Spleen (tissue), 11 donors: ENCODE measurements around the gene TPK1. TPM values are rescaled to one million over a fixed set of nuclear protein-coding genes. Genes with fewer than 3 reads are reported as not detected.

Source experiments
- DNase-seq: peaks from one replicate; pipeline ENCODE4 v3.0.0-alpha.2; 2020
- H3K27ac ChIP-seq, 8 donors: fragments of 200-600 bp; sonication (generic) in 7 of 8; 1 replicate in 4 of 8; 2 replicates in 4 of 8; pipeline versions ENCODE4 v1.5.0 to v1.8.0; 2016 to 2021; ENCODE audit warnings: inconsistent platforms in 4 of 8, mild to moderate bottlenecking in 4 of 8, moderate library complexity in 1 of 8
- H3K27me3 ChIP-seq, 7 donors: fragments of 200-600 bp; sonication (generic) in 6 of 7; replicated peaks in 1 of 7; 1 replicate in 4 of 7; 2 replicates in 3 of 7; pipeline versions ENCODE4 v1.5.0 to v1.8.0; 2016 to 2021; ENCODE audit warnings: inconsistent platforms in 3 of 7, mild to moderate bottlenecking in 1 of 7
- H3K36me3 ChIP-seq, 6 donors: fragments of 200-600 bp; sonication (generic) in 5 of 6; 1 replicate in 4 of 6; 2 replicates in 2 of 6; pipeline versions ENCODE4 v1.5.0 to v1.8.0; 2016 to 2021; ENCODE audit warnings: inconsistent platforms in 2 of 6
- H3K4me1 ChIP-seq, 6 donors: fragments of 200-600 bp; sonication (generic) in 5 of 6; 1 replicate in 3 of 6; 2 replicates in 3 of 6; pipeline versions ENCODE4 v1.5.0 to v1.8.0; 2016 to 2021; ENCODE audit warnings: inconsistent platforms in 3 of 6
- H3K4me3 ChIP-seq, 8 donors: fragments of 200-600 bp; sonication (generic) in 7 of 8; 1 replicate in 4 of 8; 2 replicates in 4 of 8; pipeline versions ENCODE4 v1.5.0 to v1.8.0; 2016 to 2021; ENCODE audit warnings: inconsistent platforms in 4 of 8, mild to moderate bottlenecking in 4 of 8, moderate library complexity in 2 of 8
- H3K9me3 ChIP-seq, 8 donors: fragments of 200-600 bp; sonication (generic) in 7 of 8; 1 replicate in 4 of 8; 2 replicates in 4 of 8; pipeline versions ENCODE4 v1.5.0 to v1.8.0; 2016 to 2021; ENCODE audit warnings: inconsistent platforms in 4 of 8
- CTCF ChIP-seq, 11 experiments: fragments of 200-600 bp in 7 of 11; fragments of 450-650 bp in 4 of 11; sonication (generic) in 4 of 11; IDR thresholded peaks in 8 of 11; conservative IDR thresholded peaks in 3 of 11; 1 replicate in 7 of 11; 2 replicates in 4 of 11; pipeline versions ENCODE4 v1.4.0 to v1.8.0; 2016 to 2021; ENCODE audit warnings: antibody characterized with exemption in 11 of 11, inconsistent platforms in 4 of 11, mild to moderate bottlenecking in 1 of 11
- POLR2A ChIP-seq, 3 donors: fragments of 450-650 bp; IDR thresholded peaks; one replicate each; pipeline ENCODE4 v1.5.1; 2017; ENCODE audit warnings: antibody characterized with exemption in 3 of 3, mild to moderate bottlenecking in 1 of 3
- POLR2AphosphoS5 ChIP-seq, 3 donors: sonication (generic); formaldehyde crosslinking; IDR thresholded peaks; one replicate each; pipeline ENCODE4 v1.5.1; 2017; ENCODE audit warnings: antibody characterized with exemption in 3 of 3
- WGBS, 5 donors: extraction: QIAGEN DNeasy Blood & Tissue Kit in 3 of 5; methylation state at CpG; one replicate each; pipeline versions ENCODE4 v1.1.5 to v1.1.7; 2013 to 2018; 5-methylcytosine and 5-hydroxymethylcytosine counted together
- intact Hi-C: fragments of 100-400 bp; cut with DNase I; formaldehyde crosslinking; loops from one replicate; pipeline ENCODE4 v1.15.0; 2023; ENCODE audit warnings: low total_unique reads
- polyA plus RNA-seq, 3 donors: library from polyadenylated mRNA; stranded (reverse); fragments of 200-250 nt; gene quantifications; one replicate each; pipeline ENCODE4 v1.2.1, GENCODE V29; 2013
- total RNA-seq, 7 donors: library from RNA; depleted of rRNA in 3 of 7; stranded (reverse); fragments of >200 nt in 3 of 7; fragmentation: NEBNext Ultra II Directional in 4 of 7; extraction: Animal tissue kit (Norgen Biotek cat#: 25700) in 4 of 7; gene quantifications; one replicate each; pipeline versions ENCODE4 v1.1.0 to v1.2.1, GENCODE V29; 2016 to 2021
- donor health status: healthy with polysubstance abuse.
- donor health status: DM: no; HTN: no; CAD: no; lungs with moderate emphysema.
- donor health status: DM: no; HTN: no; CAD: no.
- donor health status: Bipolar disorder and iron deficiency.
- donor health status: healthy.
- donor health status: DM: no; HTN: no; CAD: no.
- donor health status: DM: yes; HTN: yes; CAD: no.

Gene TPK1
- total and polyA plus RNA-seq, 10 donors = 8.9 to 30.2 (median 17.8) TPM

- Histone ChIP-seq H3K4me3 (no peak overlapping the region), H3K36me3 (peaks cover 0 to 5% (median 0%) of the 10 kb centered on the region in 6 donors), H3K4me1 (no peaks in the 10 kb centered on the region), H3K9me3 (no peaks in the 10 kb centered on the region), H3K27ac (no peak overlapping the region), H3K27me3 (no peaks in the 10 kb centered on the region)
- WGBS, 5 donors = 87 to 95% (median 91%) methylated on average over 1 of the region's 1 CpG
- TF ChIP-seq POLR2AphosphoS5 (IDR thresholded peaks at IDR 0.05) (no peak), CTCF (IDR thresholded peaks at IDR 0.05 in 8 of 11, conservative IDR thresholded peaks at IDR 0.05 in 3 of 11) (no peak), POLR2A (IDR thresholded peaks at IDR 0.05) (no peak)
- intact Hi-C loops = no loop called here
- no peak for DNase-seq
Observed at GRCh38 chr7:144725070-144725469, 110.8 kb downstream of the TPK1 start.

DNA sequence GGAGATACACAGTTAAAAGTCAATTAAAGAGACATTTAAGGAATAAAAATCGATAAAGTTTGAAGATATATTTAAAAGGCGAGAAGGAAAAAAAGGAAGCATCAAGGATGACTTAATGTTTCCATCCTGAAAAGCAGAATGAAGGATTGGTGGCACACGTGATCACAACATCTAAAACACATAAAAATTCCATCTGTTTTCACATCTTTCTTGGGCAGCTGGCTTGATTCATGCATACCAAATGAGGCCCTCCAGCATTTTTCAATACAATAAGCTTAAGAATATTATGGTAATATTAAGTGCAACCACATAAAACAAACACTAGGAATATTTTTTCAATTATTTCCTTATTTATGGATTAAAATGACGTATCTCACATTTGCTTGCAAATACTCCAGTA lies 112.6 kb downstream of the TPK1 start:
- WGBS, 5 donors = 76 to 94% (median 89%) methylated on average over 4 of the region's 4 CpGs
- no peaks in the 10 kb centered on the region for H3K27me3 ChIP-seq
- H3K27ac ChIP-seq = no peak overlapping the region
- H3K9me3 ChIP-seq = peaks cover 0 to 3% (median 0%) of the 10 kb centered on the region in 8 donors
- H3K4me3 ChIP-seq = no peak overlapping the region
- DNase-seq = no peak
- intact Hi-C loops = no loop called here
- H3K36me3 ChIP-seq = peaks cover 0 to 9% (median 0%) of the 10 kb centered on the region in 6 donors
- no peak for TF ChIP-seq POLR2A (IDR thresholded peaks at IDR 0.05)
- no peak for TF ChIP-seq POLR2AphosphoS5 (IDR thresholded peaks at IDR 0.05)
- no peaks in the 10 kb centered on the region for H3K4me1 ChIP-seq

GRCh38 chr7:144720710-144721109 lies 115.1 kb downstream of the TPK1 start:
- DNase-seq = no peak
- Histone ChIP-seq H3K4me1 (no peaks in the 10 kb centered on the region), H3K36me3 (peaks cover 0 to 3% (median 0%) of the 10 kb centered on the region in 6 donors), H3K9me3 (peaks cover 0 to 3% (median 0%) of the 10 kb centered on the region in 8 donors), H3K4me3 (no peak overlapping the region), H3K27me3 (no peaks in the 10 kb centered on the region), H3K27ac (no peak overlapping the region)
- TF ChIP-seq POLR2A (IDR thresholded peaks at IDR 0.05) (no peak), POLR2AphosphoS5 (IDR thresholded peaks at IDR 0.05) (no peak), CTCF (IDR thresholded peaks at IDR 0.05 in 8 of 11, conservative IDR thresholded peaks at IDR 0.05 in 3 of 11) (no peak)
- 87 to 95% (median 92%) methylated on average over 3 of the region's 3 CpGs for WGBS, 5 donors
- intact Hi-C loops = no loop called here

DNA sequence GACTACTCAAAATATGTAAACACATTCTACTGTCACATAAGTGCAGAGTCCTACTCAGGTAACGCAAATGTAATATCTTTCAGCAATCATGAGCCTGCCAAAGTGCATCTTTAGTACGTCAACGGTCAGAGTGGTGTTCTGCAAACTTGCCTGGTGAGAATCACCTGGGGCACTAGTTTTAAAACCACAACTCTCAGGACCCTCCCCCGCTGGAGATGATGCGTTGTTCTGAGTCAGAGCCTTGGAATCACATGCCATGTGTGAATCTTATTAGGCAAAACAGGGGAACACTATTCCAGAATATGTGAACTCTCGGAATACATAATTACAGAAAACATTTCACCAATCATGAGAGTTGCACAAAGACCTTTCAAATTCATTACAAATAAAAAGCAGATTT lies 115.7 kb downstream of the TPK1 start:
- Histone ChIP-seq H3K36me3 (peaks cover 0 to 3% (median 0%) of the 10 kb centered on the region in 6 donors), H3K27me3 (no peaks in the 10 kb centered on the region), H3K9me3 (peaks cover 0 to 3% (median 0%) of the 10 kb centered on the region in 8 donors), H3K27ac (no peak overlapping the region), H3K4me3 (no peak overlapping the region), H3K4me1 (no peaks in the 10 kb centered on the region)
- WGBS, 5 donors = 83 to 93% (median 91%) methylated on average over 6 of the region's 6 CpGs
- intact Hi-C loops = no loop called here
- DNase-seq = no peak
- TF ChIP-seq CTCF (IDR thresholded peaks at IDR 0.05 in 8 of 11, conservative IDR thresholded peaks at IDR 0.05 in 3 of 11) = no peak
- no peak for TF ChIP-seq POLR2A (IDR thresholded peaks at IDR 0.05)
- TF ChIP-seq POLR2AphosphoS5 (IDR thresholded peaks at IDR 0.05) = no peak

DNA sequence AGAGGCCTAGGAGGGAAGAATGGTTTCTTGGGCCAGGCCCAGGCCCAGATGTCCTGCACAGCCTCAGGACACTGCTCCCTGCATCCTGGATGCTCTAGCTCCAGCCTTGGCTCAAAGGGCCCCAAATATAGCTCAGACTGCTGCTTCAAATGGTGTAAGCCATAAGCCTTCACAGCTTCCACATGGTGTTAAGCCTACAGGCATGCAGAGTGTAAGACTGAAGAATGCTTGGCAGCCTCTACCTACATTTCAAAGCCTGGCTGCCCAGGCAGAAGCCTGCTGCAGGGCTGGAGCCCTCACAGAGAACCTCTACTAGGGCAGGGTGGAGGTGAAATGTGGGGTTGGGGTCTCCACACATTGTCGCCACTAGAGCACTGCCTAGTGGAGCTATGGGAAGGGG lies 118.1 kb downstream of the TPK1 start:
- TF ChIP-seq POLR2AphosphoS5 (IDR thresholded peaks at IDR 0.05) (no peak), POLR2A (IDR thresholded peaks at IDR 0.05) (no peak), CTCF (IDR thresholded peaks at IDR 0.05 in 8 of 11, conservative IDR thresholded peaks at IDR 0.05 in 3 of 11) (no peak)
- H3K4me1 ChIP-seq = peaks cover 0 to 6% (median 0%) of the 10 kb centered on the region in 6 donors
- no peaks in the 10 kb centered on the region for H3K27me3 ChIP-seq
- 89 to 100% (median 96%) methylated on average over 1 of the region's 1 CpG for WGBS, 5 donors
- peaks cover 0 to 3% (median 0%) of the 10 kb centered on the region in 6 donors for H3K36me3 ChIP-seq
- H3K27ac ChIP-seq = no peak overlapping the region
- DNase-seq = no peak
- H3K9me3 ChIP-seq = peaks cover 0 to 3% (median 0%) of the 10 kb centered on the region in 8 donors
- intact Hi-C loops = no loop called here
- no peak overlapping the region for H3K4me3 ChIP-seq
